ENCODE results near the gene SEC16A.

- TF ChIP-seq ZNF274 (IDR thresholded peaks at IDR 0.05; ENCODE audit: low read depth, low read length) (no peak), YY1 (IDR thresholded peaks at IDR 0.05; ENCODE audit: insufficient read depth, insufficient read length) (no peak)
Measured at GRCh38 chr9:136456258-136456657, 26.6 kb downstream of the SEC16A start.
